Caco-2 (cell line): ENCODE measurements around the gene IL24. TPM values are rescaled to one million over a fixed set of nuclear protein-coding genes. Genes with fewer than 3 reads are reported as not detected.

Experiments
- BruUV-seq: library from RNA; stranded (reverse); fragments of 400-500 nt; replicated peaks from 2 replicates; lab custom pipeline; 2021; lab: Mats Ljungman, UMichigan
- CTCF ChIA-PET: fragments of 300-600 bp; sonication (Branson Sonifier 250); formaldehyde crosslinking; loops from one replicate; lab custom pipeline; 2022; ENCODE audit warnings: antibody characterized with exemption; lab: Charles Lee
- POLR2A ChIA-PET: fragments of 300-600 bp; sonication (Branson Sonifier 250); formaldehyde crosslinking; loops from one replicate; lab custom pipeline; 2022; ENCODE audit warnings: antibody characterized with exemption; lab: Charles Lee
- DNase-seq, 2 experiments: peaks; one replicate each; pipeline versions ENCODE4 v3.0.0 to v3.0.0-alpha.2; 2020 to 2022
- H3K27me3 ChIP-seq: replicated peaks from 2 replicates; pipeline ENCODE4 v1.6.0; 2011; ENCODE audit warnings: low read length; ENCODE audit not compliant: control insufficient read depth, insufficient read depth
- H3K36me3 ChIP-seq: 2 replicates; pipeline ENCODE4 v1.5.1; 2011; ENCODE audit warnings: low read length; ENCODE audit not compliant: control insufficient read depth, insufficient read depth
- H3K4me1 ChIP-seq: fragments of 250-450 bp; sonication (Bioruptor Pico); 2 replicates; pipeline ENCODE4 v1.5.1; 2020; ENCODE audit warnings: mild to moderate bottlenecking
- H3K4me3 ChIP-seq: 2 replicates; pipeline ENCODE4 v1.5.1; 2011; ENCODE audit warnings: low read depth, mild to moderate bottlenecking, control low read depth, low read length
- H3K9me3 ChIP-seq: fragments of 250-450 bp; sonication (Bioruptor Pico); 2 replicates; pipeline ENCODE4 v1.5.1; 2020; ENCODE audit warnings: mild to moderate bottlenecking, moderate library complexity
- H3K27ac Mint-ChIP-seq: one replicate; pipeline ENCODE4 v1.8.0; 2022; ENCODE audit warnings: mixed read lengths; ENCODE audit not compliant: unreplicated experiment
- H3K27me3 Mint-ChIP-seq: one replicate; pipeline ENCODE4 v1.8.0; 2022; ENCODE audit warnings: mixed read lengths; ENCODE audit not compliant: insufficient read depth, unreplicated experiment
- H3K36me3 Mint-ChIP-seq: one replicate; pipeline ENCODE4 v1.8.0; 2022; ENCODE audit warnings: mild to moderate bottlenecking, mixed read lengths; ENCODE audit not compliant: insufficient read depth, unreplicated experiment
- H3K4me1 Mint-ChIP-seq: one replicate; pipeline ENCODE4 v1.8.0; 2022; ENCODE audit warnings: low read depth, mixed read lengths; ENCODE audit not compliant: unreplicated experiment
- H3K4me3 Mint-ChIP-seq: one replicate; pipeline ENCODE4 v1.8.0; 2022; ENCODE audit warnings: mild to moderate bottlenecking, moderate library complexity, mixed read lengths; ENCODE audit not compliant: unreplicated experiment
- H3K9me3 Mint-ChIP-seq: one replicate; pipeline ENCODE4 v1.8.0; 2022; ENCODE audit warnings: mixed read lengths; ENCODE audit not compliant: unreplicated experiment
- intact Hi-C: fragments of 100-400 bp; cut with micrococcal nuclease; formaldehyde crosslinking; loops from one replicate; pipeline ENCODE4 v1.10.0; 2022; ENCODE audit not compliant: unreplicated experiment
- total RNA-seq: library from RNA; stranded (reverse); gene quantifications from 2 replicates; pipeline ENCODE4 v1.2.3, GENCODE V29; 2022
- TF ChIP-seq, protein P1 (sequence below), 2 experiments: fragments of 200-600 bp in 1 of 2; IDR thresholded peaks; 1 replicate in 1 of 2; 2 replicates in 1 of 2; pipeline versions ENCODE4 v1.5.1 to v1.8.0; 2011 to 2022; ENCODE audit warnings: antibody characterized with exemption in 1 of 2, control low read depth in 1 of 2, inconsistent platforms in 1 of 2, low read depth in 1 of 2, low read length in 1 of 2, mild to moderate bottlenecking in 1 of 2, moderate library complexity in 1 of 2; ENCODE audit not compliant: insufficient read depth in 1 of 2, severe bottlenecking in 1 of 2, unreplicated experiment in 1 of 2

IL24 gene
- total RNA-seq, 1 experiment from 2014 or later: not detected

DNA sequence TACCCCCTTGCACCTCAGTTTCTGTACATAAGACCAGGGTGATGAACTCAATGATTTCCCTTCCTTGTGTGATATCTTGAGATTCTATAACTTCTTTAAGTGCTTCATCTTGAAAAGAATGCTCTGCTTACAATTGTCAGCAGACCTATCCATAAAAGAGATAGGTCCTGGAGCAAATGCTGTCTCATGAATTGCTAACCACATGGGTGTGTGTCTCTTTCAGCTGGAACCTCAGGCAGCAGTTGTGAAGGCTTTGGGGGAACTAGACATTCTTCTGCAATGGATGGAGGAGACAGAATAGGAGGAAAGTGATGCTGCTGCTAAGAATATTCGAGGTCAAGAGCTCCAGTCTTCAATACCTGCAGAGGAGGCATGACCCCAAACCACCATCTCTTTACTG, 29.0 kb upstream of the IL24 start:
- ChIA-PET CTCF (no interaction called here), POLR2A (no interaction called here)
- Histone ChIP-seq H3K4me1 (no peaks in the 10 kb centered on the region), H3K36me3 (no peaks in the 10 kb centered on the region), H3K27me3 (no peaks in the 10 kb centered on the region), H3K4me3 (no peak overlapping the region), H3K9me3 (no peaks in the 10 kb centered on the region)
- DNase-seq: no peak
- intact Hi-C loops: loop anchor here (5.0 kb wide), 1 partner anchor 44 kb away; no protein-coding TSS in a partner anchor
- TF ChIP-seq, protein P1, sequence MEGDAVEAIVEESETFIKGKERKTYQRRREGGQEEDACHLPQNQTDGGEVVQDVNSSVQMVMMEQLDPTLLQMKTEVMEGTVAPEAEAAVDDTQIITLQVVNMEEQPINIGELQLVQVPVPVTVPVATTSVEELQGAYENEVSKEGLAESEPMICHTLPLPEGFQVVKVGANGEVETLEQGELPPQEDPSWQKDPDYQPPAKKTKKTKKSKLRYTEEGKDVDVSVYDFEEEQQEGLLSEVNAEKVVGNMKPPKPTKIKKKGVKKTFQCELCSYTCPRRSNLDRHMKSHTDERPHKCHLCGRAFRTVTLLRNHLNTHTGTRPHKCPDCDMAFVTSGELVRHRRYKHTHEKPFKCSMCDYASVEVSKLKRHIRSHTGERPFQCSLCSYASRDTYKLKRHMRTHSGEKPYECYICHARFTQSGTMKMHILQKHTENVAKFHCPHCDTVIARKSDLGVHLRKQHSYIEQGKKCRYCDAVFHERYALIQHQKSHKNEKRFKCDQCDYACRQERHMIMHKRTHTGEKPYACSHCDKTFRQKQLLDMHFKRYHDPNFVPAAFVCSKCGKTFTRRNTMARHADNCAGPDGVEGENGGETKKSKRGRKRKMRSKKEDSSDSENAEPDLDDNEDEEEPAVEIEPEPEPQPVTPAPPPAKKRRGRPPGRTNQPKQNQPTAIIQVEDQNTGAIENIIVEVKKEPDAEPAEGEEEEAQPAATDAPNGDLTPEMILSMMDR (IDR thresholded peaks at IDR 0.05; ENCODE audit: insufficient read depth in 1 of 2, low read depth in 1 of 2, low read length in 1 of 2, severe bottlenecking in 1 of 2, unreplicated experiment in 1 of 2): no peak
- no peak overlapping the region for H3K4me3 Mint-ChIP-seq
- no TSS peak for BruUV-seq
- no peaks in the 10 kb centered on the region for H3K9me3 Mint-ChIP-seq
- H3K27me3 Mint-ChIP-seq: peaks cover 7% of the 10 kb centered on the region
- H3K4me1 Mint-ChIP-seq: no peaks in the 10 kb centered on the region
- H3K36me3 Mint-ChIP-seq: no peaks in the 10 kb centered on the region
- H3K27ac Mint-ChIP-seq: no peak overlapping the region

DNA sequence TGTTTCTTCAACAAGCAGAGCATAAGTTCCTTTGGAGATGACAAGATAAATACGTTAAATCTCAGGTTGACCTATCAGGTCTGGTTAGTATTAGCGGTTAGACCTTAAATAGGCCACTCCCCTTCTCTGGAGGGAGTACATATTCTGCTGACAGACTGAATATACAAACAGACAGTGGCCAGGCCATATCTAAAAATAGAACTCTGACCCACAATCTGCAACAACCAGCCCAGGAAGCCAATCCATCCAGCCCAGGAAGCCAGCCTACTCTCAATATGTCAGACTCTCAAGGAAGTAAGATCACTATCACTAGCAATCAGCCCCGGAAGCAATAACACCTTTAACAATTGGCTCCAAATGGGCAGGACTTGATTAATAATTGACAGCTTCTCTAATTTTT, 25.1 kb upstream of the IL24 start:
- H3K4me1 ChIP-seq: no peaks in the 10 kb centered on the region
- Mint-ChIP-seq H3K4me1 (no peaks in the 10 kb centered on the region), H3K27me3 (peaks cover 9% of the 10 kb centered on the region), H3K27ac (no peak overlapping the region), H3K4me3 (no peak overlapping the region), H3K36me3 (no peaks in the 10 kb centered on the region), H3K9me3 (no peaks in the 10 kb centered on the region)
- ChIA-PET CTCF (interaction anchor here (2.3 kb wide), 1 partner anchor 40 kb away, joined by 7 read pairs; no protein-coding TSS in a partner anchor), POLR2A (no interaction called here)
- no peaks in the 10 kb centered on the region for H3K9me3 ChIP-seq
- no peak for DNase-seq
- H3K4me3 ChIP-seq: no peak overlapping the region
- TF ChIP-seq, protein P1 (IDR thresholded peaks at IDR 0.05; ENCODE audit: insufficient read depth in 1 of 2, low read depth in 1 of 2, low read length in 1 of 2, severe bottlenecking in 1 of 2, unreplicated experiment in 1 of 2): no peak
- BruUV-seq: no TSS peak
- H3K36me3 ChIP-seq: no peaks in the 10 kb centered on the region
- no peaks in the 10 kb centered on the region for H3K27me3 ChIP-seq
- intact Hi-C loops: no loop called here

DNA sequence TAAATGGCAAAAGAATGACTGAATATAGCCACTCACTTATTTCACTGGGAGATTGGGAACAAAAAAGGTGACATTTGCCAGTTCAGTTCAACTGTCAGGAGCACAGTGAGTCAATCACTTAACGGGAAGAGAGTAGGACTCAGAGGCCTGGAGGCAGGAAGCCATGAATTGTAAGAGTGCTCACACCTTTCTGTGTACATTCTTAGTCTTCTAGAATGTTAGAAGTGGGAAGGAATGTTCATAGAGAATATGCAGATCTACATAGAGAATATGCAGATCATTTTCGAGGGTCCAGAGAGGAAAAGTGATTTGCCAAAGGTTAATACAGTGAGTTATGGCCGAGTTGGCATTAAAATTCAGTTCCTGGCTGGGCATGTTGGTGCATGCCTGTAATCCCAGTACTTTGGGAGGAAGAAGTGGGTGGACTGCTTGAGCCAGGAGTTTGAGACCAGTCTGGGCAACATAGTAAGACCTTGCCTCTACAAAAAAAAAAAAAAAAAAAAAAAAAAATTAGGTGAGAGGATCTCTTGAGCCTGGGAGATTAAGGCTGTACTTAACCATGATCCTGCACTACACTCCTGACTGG, 23.5 kb upstream of the IL24 start:
- no peaks in the 10 kb centered on the region for H3K36me3 Mint-ChIP-seq
- intact Hi-C loops: no loop called here
- Histone ChIP-seq H3K36me3 (no peaks in the 10 kb centered on the region), H3K4me1 (no peaks in the 10 kb centered on the region), H3K9me3 (peaks cover 9% of the 10 kb centered on the region), H3K4me3 (no peak overlapping the region), H3K27me3 (no peaks in the 10 kb centered on the region)
- ChIA-PET POLR2A (no interaction called here), CTCF (no interaction called here)
- H3K27me3 Mint-ChIP-seq: peaks cover 9% of the 10 kb centered on the region
- TF ChIP-seq, protein P1 (IDR thresholded peaks at IDR 0.05; ENCODE audit: insufficient read depth in 1 of 2, low read depth in 1 of 2, low read length in 1 of 2, severe bottlenecking in 1 of 2, unreplicated experiment in 1 of 2): no peak
- no peaks in the 10 kb centered on the region for H3K4me1 Mint-ChIP-seq
- peaks cover 6% of the 10 kb centered on the region for H3K9me3 Mint-ChIP-seq
- BruUV-seq: no TSS peak
- no peak overlapping the region for H3K4me3 Mint-ChIP-seq
- no peak overlapping the region for H3K27ac Mint-ChIP-seq
- DNase-seq: no peak
